Femur (tissue), 1 donor: ENCODE data around the gene CIB4.

ENCODE experiments used
- DNase-seq: peaks from one replicate; pipeline ENCODE4 v3.0.0-alpha.2; 2017

Gene CIB4

GRCh38 chr2:26540961-26541360 is 100.2 kb downstream of the CIB4 start:
- DNase-seq = no peak

DNA sequence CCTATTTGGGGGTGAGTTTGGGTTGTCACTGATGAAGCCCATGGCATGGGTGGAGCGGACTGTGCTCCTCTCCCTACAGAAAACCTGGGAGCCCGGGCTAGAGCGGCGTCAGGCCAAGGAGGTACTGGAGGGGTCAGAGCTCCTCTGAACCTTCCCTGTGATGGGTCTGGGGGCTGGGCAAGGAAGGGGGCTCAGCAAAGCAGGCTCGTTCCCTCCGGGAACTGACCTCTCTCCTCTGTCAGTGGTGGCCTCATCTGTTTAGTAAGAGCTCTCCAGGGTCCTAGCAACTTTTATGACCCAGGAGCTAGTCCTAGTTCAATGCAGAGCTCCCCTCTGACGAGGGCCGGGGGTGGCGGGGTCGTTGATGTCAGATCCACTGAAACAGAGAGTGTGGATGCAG is 100.9 kb downstream of the CIB4 start:
- no peak for DNase-seq

GRCh38 chr2:26537826-26538475 is 103.2 kb downstream of the CIB4 start:
- DNase-seq = no peak

- no peak for DNase-seq
Observed at GRCh38 chr2:26537069-26537825, 103.9 kb downstream of the CIB4 start.

GRCh38 chr2:26536371-26537068 is 104.6 kb downstream of the CIB4 start:
- DNase-seq = no peak

GRCh38 chr2:26535663-26536275 is 105.4 kb downstream of the CIB4 start:
- no peak for DNase-seq

DNA sequence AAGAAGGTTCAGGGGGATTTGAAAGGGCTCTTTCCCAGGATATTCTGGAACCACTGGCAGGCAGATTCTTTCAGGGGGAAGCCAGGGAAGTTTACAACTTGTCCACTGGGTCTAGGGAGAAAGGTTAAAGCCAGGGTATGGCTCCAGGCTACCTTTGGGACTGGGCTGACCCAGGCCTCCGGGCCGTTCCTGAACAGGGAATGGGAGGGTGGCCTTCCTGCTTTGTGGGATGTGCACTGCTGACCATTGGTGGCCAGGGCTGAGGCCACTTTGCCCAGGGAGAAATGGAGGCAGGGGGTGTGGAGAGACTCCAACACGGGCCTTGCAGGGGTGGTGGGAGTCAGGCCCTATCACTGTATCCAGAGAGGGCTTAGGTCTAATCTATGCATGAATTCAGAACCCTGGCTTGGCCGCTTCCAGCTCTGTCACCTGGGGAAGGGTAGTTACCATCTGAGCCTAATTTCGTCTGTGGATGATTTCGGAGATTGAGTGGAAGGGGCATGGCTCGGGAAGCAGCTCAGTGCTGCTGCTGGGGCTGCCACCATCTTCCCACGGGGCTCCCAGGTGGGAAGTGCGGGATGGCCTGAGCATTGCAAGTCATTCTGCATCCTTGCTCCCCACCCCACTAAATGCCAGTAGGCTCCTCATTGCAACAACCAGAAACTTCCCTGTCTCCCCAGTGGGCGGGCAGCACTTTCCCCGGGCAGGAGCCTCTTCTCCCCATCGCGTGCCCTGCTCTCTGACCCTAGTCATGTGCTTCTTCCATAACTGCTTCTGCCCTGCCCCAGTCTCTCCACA is 106.1 kb downstream of the CIB4 start:
- DNase-seq = peak; percentile 8

DNA sequence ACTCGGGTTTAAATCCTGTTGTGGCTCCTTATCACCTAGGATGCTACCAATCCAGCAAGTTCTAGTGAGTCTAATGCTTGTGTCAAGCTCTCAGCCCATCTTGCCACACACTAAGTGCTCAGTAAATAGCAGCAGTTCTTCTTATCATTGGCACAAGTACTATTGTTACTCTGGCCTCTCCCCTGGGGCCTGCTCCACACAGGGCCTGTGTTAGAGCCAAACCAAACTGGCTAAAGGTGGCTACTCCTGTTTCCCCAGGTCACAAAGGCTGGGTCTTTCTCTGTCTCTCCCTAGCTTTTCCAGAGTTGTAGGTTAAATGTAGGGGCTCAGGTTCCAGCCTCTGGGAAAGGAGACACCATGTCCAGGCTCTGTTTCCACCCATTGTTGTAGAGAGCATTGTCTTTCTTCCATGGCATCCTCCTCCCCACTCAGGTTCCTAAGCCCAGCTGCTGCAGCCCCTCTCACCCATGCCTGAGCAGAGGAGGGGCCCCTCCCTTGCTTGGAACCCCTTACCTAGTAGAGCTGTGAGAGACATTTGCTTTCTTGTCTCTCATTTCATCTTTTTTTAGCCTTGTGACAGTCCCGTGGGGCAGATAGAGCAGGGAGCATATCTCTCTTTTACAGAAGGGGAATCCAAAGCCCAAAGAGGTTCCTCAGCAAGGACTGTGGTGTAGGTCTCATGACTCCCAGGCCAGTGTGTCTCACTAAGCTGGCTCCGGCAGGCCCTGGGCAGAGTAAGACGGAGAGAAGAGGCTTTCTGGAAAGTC is 106.9 kb downstream of the CIB4 start:
- DNase-seq = peak; percentile 5

DNA sequence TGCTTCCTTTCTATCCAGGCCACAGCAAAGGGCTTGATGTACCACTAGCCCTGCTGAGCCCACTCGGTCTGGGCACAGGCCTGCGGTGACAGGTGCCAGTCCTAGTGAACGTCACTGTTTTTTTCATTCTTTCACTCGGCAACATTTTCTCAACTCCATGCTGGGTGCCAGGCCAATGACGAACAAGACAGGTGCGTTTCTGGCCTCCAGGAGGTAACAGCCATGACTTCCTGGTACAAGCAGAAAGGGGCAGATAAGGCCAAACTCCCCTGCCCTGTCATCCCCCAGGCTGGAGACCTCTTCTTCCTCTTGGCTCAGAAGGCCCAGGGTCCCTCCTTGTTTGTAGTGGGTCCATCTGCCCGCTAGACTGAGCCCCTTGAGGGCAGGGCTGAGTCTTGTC is 107.5 kb downstream of the CIB4 start:
- no peak for DNase-seq

- no peak for DNase-seq
Observed at GRCh38 chr2:26532301-26533250, 108.6 kb downstream of the CIB4 start.
